IPS-NIHi7 (cell line): ENCODE results near the gene NANOGP8.

ENCODE experiments used
- DNase-seq: peaks from one replicate; pipeline ENCODE4 v3.0.0; 2012; ENCODE audit warnings: mixed read lengths; ENCODE audit errors: extremely low spot score

Gene NANOGP8

GRCh38 chr15:35060591-35060990, 24.5 kb downstream of the NANOGP8 start:
- DNase-seq = no peak

- no peak for DNase-seq
Measured at GRCh38 chr15:35058534-35059054, 26.5 kb downstream of the NANOGP8 start.

- no peak for DNase-seq
Measured at GRCh38 chr15:35055416-35056105, 29.5 kb downstream of the NANOGP8 start.

- no peak for DNase-seq
Measured at GRCh38 chr15:35054380-35054779, 30.7 kb downstream of the NANOGP8 start.

- no peak for DNase-seq
Measured at GRCh38 chr15:35047996-35048395, 37.1 kb downstream of the NANOGP8 start.

- no peak for DNase-seq
Measured at GRCh38 chr15:35047528-35047927, 37.6 kb downstream of the NANOGP8 start.

GRCh38 chr15:35043373-35044095, 41.6 kb downstream of the NANOGP8 start:
- DNase-seq = no peak

GRCh38 chr15:35040339-35041255, 44.5 kb downstream of the NANOGP8 start:
- DNase-seq = no peak

- DNase-seq = no peak
Measured at GRCh38 chr15:35038626-35039451, 46.3 kb downstream of the NANOGP8 start.
